HG03558 (cell line): ENCODE results near the gene CEP104.

ENCODE experiments used
- ATAC-seq: cut with Tn5 transposase; IDR thresholded peaks from one replicate; pipeline ENCODE4 v1.9.1; 2021; ENCODE audit warnings: moderate number of reproducible peaks; ENCODE audit not compliant: unreplicated experiment; ENCODE audit errors: extremely low read depth

Gene CEP104

GRCh38 chr1:3895279-3895950, 38.4 kb upstream of the CEP104 start:
- no peak for ATAC-seq

GRCh38 chr1:3894626-3895278, 37.7 kb upstream of the CEP104 start:
- ATAC-seq: no peak

- ATAC-seq: no peak
Measured at GRCh38 chr1:3893190-3893589, 36.2 kb upstream of the CEP104 start.

- no peak for ATAC-seq
Measured at GRCh38 chr1:3892748-3893147, 35.7 kb upstream of the CEP104 start.

GRCh38 chr1:3891329-3891865, 34.4 kb upstream of the CEP104 start:
- no peak for ATAC-seq

GRCh38 chr1:3890389-3891328, 33.6 kb upstream of the CEP104 start:
- ATAC-seq: no peak

GRCh38 chr1:3889936-3890335, 32.9 kb upstream of the CEP104 start:
- ATAC-seq: no peak

- ATAC-seq: no peak
Measured at GRCh38 chr1:3888301-3888700, 31.3 kb upstream of the CEP104 start.

- no peak for ATAC-seq
Measured at GRCh38 chr1:3886691-3887090, 29.7 kb upstream of the CEP104 start.

- ATAC-seq: no peak
Measured at GRCh38 chr1:3886106-3886670, 29.2 kb upstream of the CEP104 start.

GRCh38 chr1:3885611-3886010, 28.6 kb upstream of the CEP104 start:
- no peak for ATAC-seq

- no peak for ATAC-seq
Measured at GRCh38 chr1:3884966-3885365, 28.0 kb upstream of the CEP104 start.

- no peak for ATAC-seq
Measured at GRCh38 chr1:3883194-3883925, 26.3 kb upstream of the CEP104 start.

GRCh38 chr1:3881193-3881480, 24.1 kb upstream of the CEP104 start:
- no peak for ATAC-seq

GRCh38 chr1:3880429-3881192, 23.6 kb upstream of the CEP104 start:
- no peak for ATAC-seq

- ATAC-seq: no peak
Measured at GRCh38 chr1:3879787-3880428, 22.9 kb upstream of the CEP104 start.

- no peak for ATAC-seq
Measured at GRCh38 chr1:3879099-3879498, 22.1 kb upstream of the CEP104 start.

- ATAC-seq: no peak
Measured at GRCh38 chr1:3876716-3877115, 19.7 kb upstream of the CEP104 start.

- no peak for ATAC-seq
Measured at GRCh38 chr1:3874736-3875135, 17.7 kb upstream of the CEP104 start.
